T-helper 17 cell (primary cell): Measurements from ENCODE around the gene UBA52. TPM values are rescaled to one million over a fixed set of nuclear protein-coding genes. Genes with fewer than 3 reads are reported as not detected.

Experiments used
- total RNA-seq, 4 donors: library from RNA in 2 of 4; stranded (reverse) in 2 of 4; gene quantifications; one replicate each; pipeline ENCODE4 v1.2.3 and lab custom pipeline; 2022 to 2026

The UBA52 gene
- total RNA-seq, 2 donors from 2014 or later = 1,880 to 1,939 TPM

Other genes starting within 250 kb of the UBA52 start
- 10 to 100 TPM; 43.3 to 46.6 TPM for gene LSM4, start 248.8 kb upstream of the UBA52 start, total RNA-seq
- gene PGPEP1, start 231.3 kb upstream of the UBA52 start, total RNA-seq = 10 to 100 TPM; 22.0 to 28.3 TPM
- gene GDF15, start 185.7 kb upstream of the UBA52 start, total RNA-seq = under 1 TPM; 0.29 to 0.85 TPM
- 1 to 10 TPM in 1 of 2 donors, under 1 TPM in 1; 0.63 to 3.2 TPM for gene LRRC25, start 174.2 kb upstream of the UBA52 start, total RNA-seq
- gene SSBP4, start 152.5 kb upstream of the UBA52 start, total RNA-seq = 100 to 1,000 TPM; 112 to 113 TPM
- 10 to 100 TPM; 37.6 to 39.6 TPM for gene ISYNA1, start 133.7 kb upstream of the UBA52 start, total RNA-seq
- gene ELL, start 49.8 kb upstream of the UBA52 start, total RNA-seq = 10 to 100 TPM; 51.0 to 62.8 TPM
- 100 to 1,000 TPM; 149 to 186 TPM for gene FKBP8, start 28.3 kb upstream of the UBA52 start, total RNA-seq
- 10 to 100 TPM; 69.6 to 78.5 TPM for gene KXD1, start 14.0 kb upstream of the UBA52 start, total RNA-seq
- gene REX1BD, start 16.9 kb downstream of the UBA52 start, total RNA-seq = 10 to 100 TPM; 89.1 to 97.1 TPM
- gene CRLF1, start 34.9 kb downstream of the UBA52 start, total RNA-seq = not detected
- under 1 TPM in 1 of 2 donors, not detected in 1; 0.29 TPM for gene TMEM59L, start 41.0 kb downstream of the UBA52 start, total RNA-seq
- gene KLHL26, start 65.2 kb downstream of the UBA52 start, total RNA-seq = 10 to 100 TPM; 13.0 to 17.9 TPM
- 10 to 100 TPM; 14.4 to 15.3 TPM for gene CRTC1, start 111.8 kb downstream of the UBA52 start, total RNA-seq
- gene COMP, start 219.4 kb downstream of the UBA52 start, total RNA-seq = not detected